Measurements from ENCODE around the gene ZNF579. TPM values are rescaled to one million over a fixed set of nuclear protein-coding genes. Genes with fewer than 3 reads are reported as not detected.

Gene ZNF579
- total and polyA plus RNA-seq, 2 of the 8 experiments (the other 6 are each of a cell fraction or from before 2014, with no cell fraction given), result 10.0 to 18.9 TPM

GRCh38 chr19:55590109-55590508 lies 9.5 kb upstream of the ZNF579 start:
- FAIRE-seq, result no peak
- Histone ChIP-seq H3K36me3 (ENCODE audit: control insufficient read depth in 2 of 4, insufficient read depth in 4 of 4, low read length in 3 of 4) (peaks cover 0 to 3% (median 1%) of the 10 kb centered on the region in 4 experiments; a peak in 2 of 8 replicates), H2BK12ac (ENCODE audit: low read depth, low read length) (peak overlapping the region; percentile 71; the same call in 1 of the 2 replicates), H2BK15ac (ENCODE audit: low read length) (no peak overlapping the region; the same call in 1 of the 2 replicates), H3K14ac (ENCODE audit: insufficient read length) (no peak overlapping the region), H3K9me3 (ENCODE audit: insufficient read depth in 2 of 2, low read depth in 1 of 2, low read length in 1 of 2) (no peaks in the 10 kb centered on the region), H3K23me2 (ENCODE audit: low read depth, low read length) (peaks cover 11% of the 10 kb centered on the region), H4K91ac (replicated peaks; ENCODE audit: insufficient read length, low read length) (no peak overlapping the region), H2BK5ac (ENCODE audit: low read depth, low read length) (peak overlapping the region; percentile 48; the same call in 1 of the 2 replicates), H2AFZ (ENCODE audit: low read length) (no peak overlapping the region), H4K20me1 (replicated peaks in 1 of 2; ENCODE audit: control insufficient read depth in 1 of 2, insufficient read depth in 2 of 2, low read length in 2 of 2) (no peaks in the 10 kb centered on the region), H3K79me2 (ENCODE audit: control insufficient read depth in 1 of 2, insufficient read depth in 2 of 2, low read length in 2 of 2) (no peaks in the 10 kb centered on the region), H2BK120ac (replicated peaks; ENCODE audit: low read depth, low read length) (no peak overlapping the region), H3K18ac (ENCODE audit: extremely low read depth, low read length) (no peak overlapping the region), H3K4me1 (replicated peaks in 1 of 4; ENCODE audit: control insufficient read depth in 3 of 4, insufficient read depth in 4 of 4, low read length in 3 of 4) (peaks cover 0 to 8% (median 5%) of the 10 kb centered on the region in 4 experiments; a peak in 6 of 7 replicates), H3K4me3 (ENCODE audit: extremely low read depth in 1 of 4, insufficient read depth in 2 of 4, low read depth in 3 of 4, low read length in 4 of 4) (no peak overlapping the region), H4K8ac (ENCODE audit: extremely low read depth, insufficient read depth, low read length) (no peak overlapping the region), H3K27me3 (replicated peaks in 1 of 4; ENCODE audit: control insufficient read depth in 3 of 4, extremely low read depth in 1 of 4, insufficient read depth in 3 of 4, low read length in 3 of 4) (peaks cover 0 to 2% (median 0%) of the 10 kb centered on the region in 4 experiments; a peak in 2 of 7 replicates), H3K4ac (replicated peaks; ENCODE audit: insufficient read length, low read depth, low read length) (no peak overlapping the region), H4K5ac (ENCODE audit: insufficient read length, low read depth, low read length) (no peak overlapping the region), H3K56ac (replicated peaks; ENCODE audit: insufficient read length, low read depth, low read length) (no peak overlapping the region), H3K27ac (ENCODE audit: low read depth, low read length) (no peak overlapping the region), H3K9ac (replicated peaks in 1 of 4; ENCODE audit: extremely low read depth in 1 of 4, low read depth in 3 of 4, low read length in 3 of 4) (peak overlapping the region in 1 of 4 experiments; percentile 43; a peak in 2 of 7 replicates), H3K4me2 (ENCODE audit: insufficient read depth in 1 of 2, low read depth in 2 of 2, low read length in 2 of 2) (peak overlapping the region in 1 of 2 experiments; percentile 20; a peak in 3 of 4 replicates), H3K23ac (ENCODE audit: insufficient read length) (no peak overlapping the region), H2AK5ac (ENCODE audit: low read depth, low read length) (peak overlapping the region; percentile 43; the same call in 1 of the 2 replicates), H2BK20ac (ENCODE audit: low read length) (no peak overlapping the region), H3K79me1 (ENCODE audit: low read depth, low read length) (no peaks in the 10 kb centered on the region)
- ChIA-PET CTCF (ENCODE audit: partially characterized antibody) (interaction anchor here (0.6 kb wide), 3 partner anchors 17 to 418 kb away, joined by 3 read pairs; no protein-coding TSS in a partner anchor), POLR2A (ENCODE audit: partially characterized antibody) (interaction anchor here (1.1 to 5.5 kb wide), 2 partner anchors 8 to 9 kb away, joined by 6 to 42 read pairs; partner anchors contain the start of genes FIZ1, ZNF524 and ZNF579)
- WGBS, 2 experiments (ENCODE audit: extremely low coverage in 1 of 2, insufficient coverage in 1 of 2, insufficient read length in 1 of 2, insufficient replicate concordance in 2 of 2, low coverage in 1 of 2, low lambda C conversion rate in 2 of 2, missing lambda C conversion rate in 1 of 2), result 61% methylated on average over 7 of the region's 7 CpGs; no CpG with 5 or more reads in 1 of the 2 experiments
- DNase-seq (ENCODE audit: low read depth in 1 of 2, low spot score in 2 of 2), result no peak
- TF ChIP-seq POLR2AphosphoS5 (IDR thresholded peaks at IDR 0.05; ENCODE audit: low read depth, low read length) (no peak), SIX5 (IDR thresholded peaks at IDR 0.05; ENCODE audit: low read depth, low read length) (no peak), KDM1A (IDR thresholded peaks at IDR 0.05; ENCODE audit: borderline replicate concordance, low read length) (no peak), RAD21 (IDR thresholded peaks at IDR 0.05 in 1 of 2, conservative IDR thresholded peaks at IDR 0.05 in 1 of 2; ENCODE audit: low read depth in 2 of 2, low read length in 2 of 2) (no peak), RBBP5 (IDR thresholded peaks at IDR 0.05; ENCODE audit: borderline replicate concordance, low read depth, low read length) (no peak), TCF12 (IDR thresholded peaks at IDR 0.05; ENCODE audit: low read depth, low read length) (no peak), RNF2 (IDR thresholded peaks at IDR 0.05; ENCODE audit: borderline replicate concordance, low read depth, low read length, missing control alignments, poor library complexity, severe bottlenecking) (no peak), HDAC2 (IDR thresholded peaks at IDR 0.05; ENCODE audit: borderline replicate concordance in 1 of 2, low read depth in 2 of 2, low read length in 2 of 2) (no peak), BRCA1 (IDR thresholded peaks at IDR 0.05; ENCODE audit: low read depth, low read length) (no peak), EZH2 (IDR thresholded peaks at IDR 0.05; ENCODE audit: low read depth, low read length, severe bottlenecking) (no peak), RXRA (IDR thresholded peaks at IDR 0.05; ENCODE audit: insufficient read depth, low read depth, low read length) (no peak), POLR2A (IDR thresholded peaks at IDR 0.05; ENCODE audit: control extremely low read depth in 1 of 2, low read depth in 2 of 2, low read length in 2 of 2) (no peak)

Measured in H1 (cell line).